Keratinocyte (primary cell): ENCODE data around the gene STRADB. TPM values are rescaled to one million over a fixed set of nuclear protein-coding genes. Genes with fewer than 3 reads are reported as not detected.
"Not testable (repeated sequence)": the region's sequence is repeated elsewhere in the genome, so short reads cannot be mapped to it uniquely, and the experiment has no call there.

ENCODE experiments used
- DNase-seq: peaks from one replicate; pipeline ENCODE4 v3.0.0-alpha.2; 2011; ENCODE audit warnings: low read depth, missing footprints, low spot score
- FAIRE-seq: peaks from 2 replicates; lab custom pipeline; 2011; peaks lifted over from hg19 to GRCh38; lab: Jason Lieb, UNC
- H2AFZ ChIP-seq: 2 replicates; pipeline ENCODE4 v1.6.0; 2012; ENCODE audit warnings: low read length, control low read depth, inconsistent platforms; ENCODE audit not compliant: control insufficient read depth
- H3K27ac ChIP-seq: 2 replicates; pipeline ENCODE4 v1.5.1; 2011; ENCODE audit warnings: low read length; ENCODE audit not compliant: control insufficient read depth, insufficient read depth
- H3K27me3 ChIP-seq: 3 replicates; pipeline ENCODE4 v1.6.0; 2011; ENCODE audit warnings: low read length; ENCODE audit not compliant: control insufficient read depth, insufficient read depth; ENCODE audit errors: extremely low read depth
- H3K36me3 ChIP-seq, 2 experiments: 2 replicates in 1 of 2; 3 replicates in 1 of 2; pipeline ENCODE4 v1.5.1; 2011; ENCODE audit warnings: low read length in 2 of 2, mild to moderate bottlenecking in 1 of 2; ENCODE audit not compliant: control insufficient read depth in 2 of 2, insufficient read depth in 2 of 2; ENCODE audit errors: extremely low read depth in 1 of 2
- H3K4me1 ChIP-seq: 3 replicates; pipeline ENCODE4 v1.5.1; 2011; ENCODE audit warnings: low read length; ENCODE audit not compliant: control insufficient read depth, insufficient read depth; ENCODE audit errors: extremely low read depth
- H3K4me2 ChIP-seq: 3 replicates; pipeline ENCODE4 v1.6.0; 2011; ENCODE audit warnings: low read depth, low read length; ENCODE audit not compliant: control insufficient read depth, insufficient read depth; ENCODE audit errors: extremely low read depth
- H3K4me3 ChIP-seq, 3 experiments: fragments of 200-600 bp in 1 of 3; sonication (generic) in 1 of 3; 2 replicates in 2 of 3; 3 replicates in 1 of 3; pipeline ENCODE4 v1.5.1; 2011 to 2016; ENCODE audit warnings: low read length in 3 of 3, mild to moderate bottlenecking in 3 of 3, control low read depth in 2 of 3, inconsistent platforms in 1 of 3, low read depth in 1 of 3, mixed read lengths in 1 of 3, mixed run types in 1 of 3, moderate library complexity in 1 of 3; ENCODE audit not compliant: control insufficient read depth in 2 of 3, insufficient read depth in 2 of 3; ENCODE audit errors: extremely low read depth in 1 of 3
- H3K79me2 ChIP-seq: 2 replicates; pipeline ENCODE4 v1.6.0; 2012; ENCODE audit warnings: low read length; ENCODE audit not compliant: control insufficient read depth, insufficient read depth
- H3K9ac ChIP-seq: 3 replicates; pipeline ENCODE4 v1.6.0; 2011; ENCODE audit warnings: low read length; ENCODE audit not compliant: control insufficient read depth, insufficient read depth; ENCODE audit errors: extremely low read depth
- H3K9me1 ChIP-seq: 3 replicates; pipeline ENCODE4 v1.6.0; 2011; ENCODE audit warnings: low read length; ENCODE audit not compliant: control insufficient read depth, insufficient read depth; ENCODE audit errors: extremely low read depth
- H3K9me3 ChIP-seq: 2 replicates; pipeline ENCODE4 v1.5.1; 2012; ENCODE audit warnings: low read depth, low read length; ENCODE audit not compliant: control insufficient read depth
- H4K20me1 ChIP-seq: 3 replicates; pipeline ENCODE4 v1.6.0; 2011; ENCODE audit warnings: low read length; ENCODE audit not compliant: control insufficient read depth, insufficient read depth; ENCODE audit errors: extremely low read depth
- EZH2 ChIP-seq: IDR thresholded peaks from one replicate; pipeline ENCODE4 v1.6.1; 2012; ENCODE audit warnings: inconsistent platforms, mild to moderate bottlenecking, low read length, moderate library complexity
- dilution Hi-C: fragments of 300-500 bp; cut with MboI; formaldehyde crosslinking; loops from one replicate; pipeline ENCODE4 v1.7.0; 2020; ENCODE audit warnings: low sequenced_read_pairs; ENCODE audit not compliant: extremely low pct_ligation_motif_present
- polyA plus RNA-seq, 5 experiments: library from polyadenylated mRNA; depleted of rRNA in 3 of 5; stranded (reverse) in 3 of 5; stranded (forward) in 1 of 5; unstranded in 1 of 5; fragments of >200 nt; gene quantifications; 1 replicate in 1 of 5; 2 replicates in 3 of 5; 3 replicates in 1 of 5; pipeline versions ENCODE4 v1.2.1 to v1.2.3, GENCODE V29; 2011 to 2012; ENCODE audit warnings: missing spikeins in 2 of 5, low read depth in 1 of 5, low replicate concordance in 1 of 5
- TF ChIP-seq, protein P1 (sequence below), 3 experiments: IDR thresholded peaks in 1 of 3; conservative IDR thresholded peaks in 1 of 3; optimal IDR thresholded peaks in 1 of 3; 2 replicates in 2 of 3; 3 replicates in 1 of 3; pipeline versions ENCODE3 to v1.5.1; 2011; ENCODE audit warnings: low read length in 3 of 3, mild to moderate bottlenecking in 3 of 3, moderate library complexity in 2 of 3, control low read depth in 1 of 3, inconsistent platforms in 1 of 3; ENCODE audit not compliant: insufficient read depth in 2 of 3; ENCODE audit errors: extremely low read depth in 1 of 3

STRADB gene
- polyA plus RNA-seq, 1 donor (not counting 4 experiments of a cell fraction or from before 2014, with no cell fraction given): 14.6 TPM

DNA sequence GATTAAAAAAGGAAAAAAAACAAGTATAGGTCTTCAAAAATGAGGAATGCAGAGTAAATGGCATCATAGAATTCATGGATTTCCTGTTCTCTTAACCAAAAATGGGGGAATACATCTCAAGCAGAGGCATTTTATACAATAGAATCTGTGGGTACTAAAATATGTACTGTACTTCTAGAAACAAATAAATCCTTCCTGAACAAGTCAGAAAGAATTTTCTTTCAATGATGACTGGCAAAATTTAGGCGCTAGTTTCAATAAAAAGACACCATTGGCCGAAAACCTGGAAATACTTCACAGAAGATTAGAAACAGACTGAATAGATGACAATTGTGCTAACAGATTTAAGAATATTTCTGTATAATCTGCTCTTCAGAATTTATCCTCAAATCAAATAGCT, 15.4 kb upstream of the STRADB start:
- Histone ChIP-seq H3K4me3 (no peak overlapping the region), H3K36me3 (no peaks in the 10 kb centered on the region), H3K4me1 (peaks cover 34% of the 10 kb centered on the region), H3K9me3 (no peaks in the 10 kb centered on the region), H3K9ac (no peak overlapping the region), H3K27ac (no peak overlapping the region), H3K4me2 (no peak overlapping the region), H3K27me3 (no peaks in the 10 kb centered on the region), H2AFZ (no peak overlapping the region), H4K20me1 (no peaks in the 10 kb centered on the region), H3K79me2 (peaks cover 34% of the 10 kb centered on the region), H3K9me1 (no peaks in the 10 kb centered on the region)
- FAIRE-seq: no peak
- dilution Hi-C loops: no loop called here
- DNase-seq: no peak
- TF ChIP-seq, protein P1, sequence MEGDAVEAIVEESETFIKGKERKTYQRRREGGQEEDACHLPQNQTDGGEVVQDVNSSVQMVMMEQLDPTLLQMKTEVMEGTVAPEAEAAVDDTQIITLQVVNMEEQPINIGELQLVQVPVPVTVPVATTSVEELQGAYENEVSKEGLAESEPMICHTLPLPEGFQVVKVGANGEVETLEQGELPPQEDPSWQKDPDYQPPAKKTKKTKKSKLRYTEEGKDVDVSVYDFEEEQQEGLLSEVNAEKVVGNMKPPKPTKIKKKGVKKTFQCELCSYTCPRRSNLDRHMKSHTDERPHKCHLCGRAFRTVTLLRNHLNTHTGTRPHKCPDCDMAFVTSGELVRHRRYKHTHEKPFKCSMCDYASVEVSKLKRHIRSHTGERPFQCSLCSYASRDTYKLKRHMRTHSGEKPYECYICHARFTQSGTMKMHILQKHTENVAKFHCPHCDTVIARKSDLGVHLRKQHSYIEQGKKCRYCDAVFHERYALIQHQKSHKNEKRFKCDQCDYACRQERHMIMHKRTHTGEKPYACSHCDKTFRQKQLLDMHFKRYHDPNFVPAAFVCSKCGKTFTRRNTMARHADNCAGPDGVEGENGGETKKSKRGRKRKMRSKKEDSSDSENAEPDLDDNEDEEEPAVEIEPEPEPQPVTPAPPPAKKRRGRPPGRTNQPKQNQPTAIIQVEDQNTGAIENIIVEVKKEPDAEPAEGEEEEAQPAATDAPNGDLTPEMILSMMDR (optimal IDR thresholded peaks at IDR 0.05 in 1 of 3, IDR thresholded peaks at IDR 0.05 in 1 of 3, conservative IDR thresholded peaks at IDR 0.05 in 1 of 3; ENCODE audit: extremely low read depth in 1 of 3, insufficient read depth in 2 of 3, low read length in 3 of 3): no peak

DNA sequence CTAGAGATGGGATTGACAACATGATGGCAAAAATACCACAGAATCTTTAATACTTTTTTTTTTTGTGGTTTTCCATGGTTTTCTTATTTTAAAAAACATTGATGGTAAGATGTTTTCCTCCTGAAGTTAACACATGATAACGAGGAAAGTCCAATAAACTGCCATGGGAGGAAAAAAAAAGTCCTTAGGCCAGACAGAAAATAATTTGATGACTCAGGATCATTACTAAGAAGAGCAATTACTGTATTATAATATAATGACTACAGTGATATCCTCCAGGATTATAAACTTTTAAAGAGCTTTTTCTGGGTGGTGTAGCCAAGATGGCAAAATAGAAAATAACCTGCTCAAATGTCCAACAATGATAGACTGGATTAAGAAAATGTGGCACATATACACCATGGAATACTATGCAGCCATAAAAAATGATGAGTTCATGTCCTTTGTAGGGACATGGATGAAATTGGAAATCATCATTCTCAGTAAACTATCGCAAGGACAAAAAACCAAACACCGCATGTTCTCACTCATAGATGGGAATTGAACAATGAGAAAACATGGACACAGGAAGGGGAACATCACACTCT, 12.1 kb upstream of the STRADB start:
- H3K9ac ChIP-seq, H3K27me3 ChIP-seq, H3K36me3 ChIP-seq, DNase-seq, H3K27ac ChIP-seq, H4K20me1 ChIP-seq, dilution Hi-C loops, H3K4me2 ChIP-seq, H2AFZ ChIP-seq, FAIRE-seq, H3K4me3 ChIP-seq, H3K9me1 ChIP-seq, H3K9me3 ChIP-seq: not testable (repeated sequence)
- Histone ChIP-seq H3K79me2 (peaks cover 28% of the 10 kb centered on the region), H3K4me1 (peaks cover 12% of the 10 kb centered on the region)

DNA sequence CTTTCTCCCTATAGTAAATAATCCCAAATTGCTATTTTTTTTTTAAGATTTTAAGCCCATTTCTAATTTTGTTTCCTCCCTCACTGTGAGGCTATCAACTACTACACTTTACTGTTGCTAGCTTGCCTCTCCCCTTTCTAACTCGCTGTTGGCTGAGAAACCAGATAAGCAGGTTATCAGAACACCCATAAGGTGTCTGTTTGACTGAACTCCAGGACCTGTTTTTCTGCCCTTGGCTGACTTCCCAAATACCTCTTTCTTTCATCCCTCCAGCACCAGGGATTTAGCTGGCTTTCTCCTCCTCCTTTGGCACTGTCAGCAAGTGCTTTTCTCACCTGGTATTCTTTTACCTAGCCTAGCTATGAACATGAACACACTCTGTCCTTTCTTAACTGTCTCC, 11.4 kb upstream of the STRADB start:
- no peaks in the 10 kb centered on the region for H4K20me1 ChIP-seq

More for the DNA sequence above, 11.4 kb upstream of the STRADB start:
- Histone ChIP-seq H3K9me3 (no peaks in the 10 kb centered on the region), H3K27ac (no peak overlapping the region), H3K4me1 (peaks cover 12% of the 10 kb centered on the region), H3K27me3 (no peaks in the 10 kb centered on the region), H3K4me2 (peak overlapping the region; percentile 4), H3K9me1 (no peaks in the 10 kb centered on the region), H3K4me3 (no peak overlapping the region), H3K36me3 (no peaks in the 10 kb centered on the region), H3K79me2 (peaks cover 28% of the 10 kb centered on the region), H3K9ac (no peak overlapping the region), H2AFZ (no peak overlapping the region)
- FAIRE-seq: peak; percentile 97
- TF ChIP-seq, protein P1 (optimal IDR thresholded peaks at IDR 0.05 in 1 of 3, IDR thresholded peaks at IDR 0.05 in 1 of 3, conservative IDR thresholded peaks at IDR 0.05 in 1 of 3; ENCODE audit: extremely low read depth in 1 of 3, insufficient read depth in 2 of 3, low read length in 3 of 3): no peak
- no peak for TF ChIP-seq EZH2
- dilution Hi-C loops: no loop called here
- DNase-seq: no peak
